PC-3 (cell line): ENCODE measurements around the gene SMG6. TPM values are rescaled to one million over a fixed set of nuclear protein-coding genes. Genes with fewer than 3 reads are reported as not detected.
A peak's percentile ranks its signal among the peaks of the same experiment; 100 is the strongest.

Experiments
- ATAC-seq: fragments of 200-7000 bp; cut with Tn5 transposase; 2 replicates; pipeline ENCODE4 v1.9.1; 2020; ENCODE audit warnings: mild to moderate bottlenecking, moderate library complexity
- Bru-seq: library from RNA; stranded (reverse); fragments of 400-500 nt; gene quantifications from one replicate; lab custom pipeline; 2021; lab: Mats Ljungman, UMichigan
- BruChase-seq, 2 experiments: library from RNA; stranded (reverse); fragments of 400-500 nt; gene quantifications; one replicate each; lab custom pipeline; 2021; lab: Mats Ljungman, UMichigan
- BruUV-seq: library from RNA; stranded (reverse); fragments of 400-500 nt; replicated peaks from 2 replicates; lab custom pipeline; 2021; lab: Mats Ljungman, UMichigan
- CTCF ChIA-PET: fragments of 300-600 bp; sonication (Branson Sonifier 250); formaldehyde crosslinking; loops from one replicate; lab custom pipeline; 2022; ENCODE audit warnings: antibody characterized with exemption; lab: Charles Lee
- POLR2A ChIA-PET: fragments of 300-600 bp; sonication (Branson Sonifier 250); formaldehyde crosslinking; loops from one replicate; lab custom pipeline; 2022; ENCODE audit warnings: antibody characterized with exemption; ENCODE audit not compliant: unreplicated experiment; lab: Charles Lee
- DNase-seq: peaks from one replicate; pipeline ENCODE4 v3.0.0-alpha.2; 2015
- H2AFZ ChIP-seq: fragments of 300-600 bp; sonication (generic); 2 replicates; pipeline ENCODE4 v1.6.0; 2016; ENCODE audit warnings: antibody characterized with exemption, low read length
- H3F3A ChIP-seq: fragments of 300-600 bp; sonication (generic); one replicate; pipeline ENCODE4 v1.6.0; 2017; ENCODE audit warnings: antibody characterized with exemption, low read length, control low read depth, mild to moderate bottlenecking; ENCODE audit not compliant: unreplicated experiment
- H3K27ac ChIP-seq: fragments of 300-600 bp; sonication (generic); 2 replicates; pipeline ENCODE4 v1.5.1; 2016; ENCODE audit warnings: mild to moderate bottlenecking, low read length
- H3K27me3 ChIP-seq: fragments of 300-600 bp; sonication (generic); 2 replicates; pipeline ENCODE4 v1.6.1; 2016; ENCODE audit warnings: low read length, mixed read lengths
- H3K36me3 ChIP-seq: fragments of 300-600 bp; sonication (generic); 2 replicates; pipeline ENCODE4 v1.6.1; 2016; ENCODE audit warnings: low read depth, mixed run types, low read length, mixed read lengths
- H3K4me1 ChIP-seq: fragments of 300-600 bp; sonication (generic); 2 replicates; pipeline ENCODE4 v1.5.1; 2016; ENCODE audit warnings: low read length; ENCODE audit not compliant: insufficient read depth
- H3K4me2 ChIP-seq: fragments of 300-600 bp; sonication (generic); 2 replicates; pipeline ENCODE4 v1.6.0; 2016; ENCODE audit warnings: low read length
- H3K4me3 ChIP-seq: fragments of 300-600 bp; sonication (generic); 2 replicates; pipeline ENCODE4 v1.5.1; 2016; ENCODE audit warnings: mild to moderate bottlenecking, low read length, mixed read lengths
- H3K79me2 ChIP-seq: fragments of 300-600 bp; sonication (generic); 2 replicates; pipeline ENCODE4 v1.6.1; 2017; ENCODE audit warnings: low read length, mixed read lengths
- H3K9ac ChIP-seq: fragments of 300-600 bp; sonication (generic); 2 replicates; pipeline ENCODE4 v1.6.0; 2016; ENCODE audit warnings: mild to moderate bottlenecking, low read length
- H3K9me2 ChIP-seq: fragments of 300-600 bp; sonication (generic); replicated peaks from 2 replicates; pipeline ENCODE4 v1.6.1; 2016; ENCODE audit warnings: mixed run types, low read length, mixed read lengths
- H3K9me3 ChIP-seq: fragments of 300-600 bp; sonication (generic); 2 replicates; pipeline ENCODE4 v1.6.1; 2016; ENCODE audit warnings: low read length, mixed read lengths
- H4K20me1 ChIP-seq: fragments of 300-600 bp; sonication (generic); 2 replicates; pipeline ENCODE4 v1.6.1; 2016; ENCODE audit warnings: low read length, mixed read lengths
- EZH2 ChIP-seq: fragments of 300-600 bp; sonication (generic); IDR thresholded peaks from one replicate; pipeline ENCODE4 v1.6.1; 2017; ENCODE audit warnings: antibody characterized with exemption, mild to moderate bottlenecking, low read length; ENCODE audit not compliant: unreplicated experiment
- EZH2phosphoT487 ChIP-seq: fragments of 300-600 bp; sonication (generic); IDR thresholded peaks from 2 replicates; pipeline ENCODE4 v1.6.1; 2018; ENCODE audit warnings: mild to moderate bottlenecking, antibody characterized with exemption, low read length, borderline replicate concordance
- intact Hi-C: fragments of 100-400 bp; cut with micrococcal nuclease; formaldehyde crosslinking; loops from 2 replicates; pipeline ENCODE4 v1.9.0; 2023
- long read RNA-seq: library from polyadenylated mRNA; unstranded; transcript quantifications from one replicate; pipeline ENCODE4 v2.0.0, GENCODE V29; 2021; ENCODE audit not compliant: unreplicated experiment
- total RNA-seq: library from RNA; depleted of rRNA; stranded (reverse); fragments of >200 nt; gene quantifications from 2 replicates; pipeline ENCODE4 v1.2.3, GENCODE V29; 2014; rRNA removed
- TF ChIP-seq, protein P1 (sequence below): fragments of 300-600 bp; sonication (generic); conservative IDR thresholded peaks from 2 replicates; pipeline ENCODE4 v1.5.1; 2017; ENCODE audit warnings: antibody characterized with exemption, low read depth, mild to moderate bottlenecking, low read length

SMG6 gene
- total RNA-seq = 13.4 and 20.4 TPM in 2 replicates
- Bru-seq, nascent RNA = percentile 62 among the genes with signal in this experiment
- percentile 66 among the genes with signal in this experiment for BruChase-seq, experiment 1, labeled RNA remaining after a 6-hour chase
- BruChase-seq, experiment 2, labeled RNA remaining after a 2-hour chase = percentile 65 among the genes with signal in this experiment
- long read RNA-seq, transcript SMG6-215 (1 exons, 2,419 nt) = major isoform, 21 of 27 reads
- long read RNA-seq, partial matches to known transcripts = 2 of 27 reads
- long read RNA-seq, other reads (novel, unspliced or antisense) = 4 of 27 reads

- BruUV-seq = no TSS peak
- Histone ChIP-seq H2AFZ (peak within 1 kb of the TSS; percentile 83), H3F3A (no peaks in the 10 kb centered on the region), H3K79me2 (peaks cover 39% of the 10 kb centered on the region), H4K20me1 (no peaks in the 10 kb centered on the region), H3K27me3 (no peaks in the 10 kb centered on the region), H3K4me1 (0 out of 2 replicates have a peak, but pooled peaks cover 3% of the 10 kb centered on the region), H3K9me2 (no peaks in the 10 kb centered on the region), H3K9me3 (no peaks in the 10 kb centered on the region), H3K4me3 (peak within 1 kb of the TSS; percentile 91), H3K4me2 (peak within 1 kb of the TSS; percentile 82), H3K36me3 (no peaks in the 10 kb centered on the region; the same call in 1 of the 2 replicates), H3K27ac (peak within 1 kb of the TSS; percentile 48), H3K9ac (peak within 1 kb of the TSS; percentile 84)
- TF ChIP-seq, protein P1, sequence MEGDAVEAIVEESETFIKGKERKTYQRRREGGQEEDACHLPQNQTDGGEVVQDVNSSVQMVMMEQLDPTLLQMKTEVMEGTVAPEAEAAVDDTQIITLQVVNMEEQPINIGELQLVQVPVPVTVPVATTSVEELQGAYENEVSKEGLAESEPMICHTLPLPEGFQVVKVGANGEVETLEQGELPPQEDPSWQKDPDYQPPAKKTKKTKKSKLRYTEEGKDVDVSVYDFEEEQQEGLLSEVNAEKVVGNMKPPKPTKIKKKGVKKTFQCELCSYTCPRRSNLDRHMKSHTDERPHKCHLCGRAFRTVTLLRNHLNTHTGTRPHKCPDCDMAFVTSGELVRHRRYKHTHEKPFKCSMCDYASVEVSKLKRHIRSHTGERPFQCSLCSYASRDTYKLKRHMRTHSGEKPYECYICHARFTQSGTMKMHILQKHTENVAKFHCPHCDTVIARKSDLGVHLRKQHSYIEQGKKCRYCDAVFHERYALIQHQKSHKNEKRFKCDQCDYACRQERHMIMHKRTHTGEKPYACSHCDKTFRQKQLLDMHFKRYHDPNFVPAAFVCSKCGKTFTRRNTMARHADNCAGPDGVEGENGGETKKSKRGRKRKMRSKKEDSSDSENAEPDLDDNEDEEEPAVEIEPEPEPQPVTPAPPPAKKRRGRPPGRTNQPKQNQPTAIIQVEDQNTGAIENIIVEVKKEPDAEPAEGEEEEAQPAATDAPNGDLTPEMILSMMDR = no peak
- TF ChIP-seq EZH2phosphoT487 (no peak), EZH2 (no peak)
- ChIA-PET POLR2A (interaction anchor here (0.7 kb wide), 1 partner anchor 473 kb away, joined by 9 read pairs; no protein-coding TSS in a partner anchor), CTCF (interaction anchor here (0.6 kb wide), 2 partner anchors 34 to 103 kb away, joined by 3 to 5 read pairs; no protein-coding TSS in a partner anchor)
- DNase-seq (peak; percentile 81), ATAC-seq (peak; percentile 92)
- intact Hi-C loops = no loop called here
Measured at GRCh38 chr17:2303204-2304188, at the start of gene SMG6, which contains the start of gene SRR. TSS of gene SMG6 (minus strand) at chr17:2303785. CDS start at chr17:2303720, 65 bp downstream. TSS of gene SRR (plus strand) at chr17:2303950. CDS start at chr17:2315561, 11,611 bp downstream.

DNA sequence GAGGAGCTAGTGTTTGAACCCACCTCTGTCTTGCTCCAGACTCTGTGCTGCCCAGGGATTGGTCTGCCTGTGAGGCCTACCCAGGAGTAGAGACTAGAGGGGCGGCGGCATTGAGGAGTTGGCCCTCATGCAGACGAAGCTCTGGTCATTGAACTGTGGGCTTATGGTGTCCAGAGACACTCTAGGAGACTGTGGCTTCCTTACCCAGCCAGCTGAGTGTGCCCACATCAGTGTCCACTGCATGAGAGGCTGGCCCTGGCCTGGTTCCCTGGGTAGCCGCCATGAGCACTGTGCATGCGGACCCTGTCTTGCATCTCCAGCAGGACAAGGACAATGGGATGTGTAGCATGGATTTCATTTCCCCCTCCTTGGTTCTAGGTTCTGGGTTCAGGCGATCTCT, 47.7 kb upstream of the SMG6 start:
- Histone ChIP-seq H3K4me2 (no peak overlapping the region), H3F3A (no peaks in the 10 kb centered on the region), H3K27me3 (no peaks in the 10 kb centered on the region), H3K27ac (no peak overlapping the region), H3K4me3 (no peak overlapping the region), H3K9ac (no peak overlapping the region), H3K4me1 (peaks cover 22% of the 10 kb centered on the region; the same call in 1 of the 2 replicates), H4K20me1 (no peaks in the 10 kb centered on the region), H3K9me3 (no peaks in the 10 kb centered on the region), H3K79me2 (no peaks in the 10 kb centered on the region), H3K36me3 (no peaks in the 10 kb centered on the region), H3K9me2 (no peaks in the 10 kb centered on the region), H2AFZ (no peak overlapping the region)
- DNase-seq (no peak), ATAC-seq (no peak)
- ChIA-PET CTCF (no interaction called here), POLR2A (no interaction called here)
- TF ChIP-seq EZH2phosphoT487 (no peak), EZH2 (no peak)
- BruUV-seq = no TSS peak
- intact Hi-C loops = no loop called here
